NK-92 (cell line): ENCODE results near the gene LUZP1.

ENCODE experiments used
- DNase-seq: peaks from one replicate; lab custom pipeline; 2025; ENCODE audit not compliant: unreplicated experiment; lab: John Stamatoyannopoulos, UW

Gene LUZP1

DNA sequence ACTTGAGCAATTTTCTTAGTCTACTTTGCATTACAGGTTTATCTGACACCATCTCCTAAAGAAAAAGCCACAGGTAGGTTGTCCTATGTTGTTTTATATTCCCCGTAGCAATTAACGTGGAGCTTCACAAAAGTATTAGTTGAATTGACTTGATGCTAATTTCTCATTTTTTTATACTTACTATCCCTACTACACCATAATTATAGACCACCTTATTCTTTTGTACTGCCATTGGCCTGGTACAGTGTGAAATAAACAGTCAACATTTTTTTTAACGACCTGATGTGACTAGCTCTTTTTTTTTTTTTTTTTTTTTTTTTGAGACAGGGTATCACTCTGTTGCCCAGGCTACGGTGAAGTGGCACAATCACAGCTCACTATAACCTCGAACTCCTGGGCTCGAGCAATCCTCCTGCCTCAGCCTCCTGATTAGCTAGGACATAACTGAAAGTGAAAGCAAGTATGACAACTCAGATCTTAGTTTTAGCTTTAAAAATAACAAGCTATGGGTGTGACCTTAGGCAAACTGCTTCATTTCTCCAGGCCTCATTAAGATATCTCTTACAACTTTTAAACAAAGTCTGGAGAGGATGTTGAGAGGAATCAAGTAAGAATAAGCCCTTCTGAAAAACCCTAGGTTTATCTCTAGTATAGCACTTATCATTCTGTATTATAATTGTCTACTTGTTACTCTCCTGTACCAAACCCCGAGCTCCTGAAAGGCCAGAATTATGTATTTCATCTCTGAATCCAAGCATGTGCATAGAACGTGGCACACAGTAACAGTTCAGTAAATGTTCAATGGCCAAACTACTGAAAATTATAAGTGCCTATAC is 49.5 kb downstream of the LUZP1 start:
- DNase-seq, result no peak

DNA sequence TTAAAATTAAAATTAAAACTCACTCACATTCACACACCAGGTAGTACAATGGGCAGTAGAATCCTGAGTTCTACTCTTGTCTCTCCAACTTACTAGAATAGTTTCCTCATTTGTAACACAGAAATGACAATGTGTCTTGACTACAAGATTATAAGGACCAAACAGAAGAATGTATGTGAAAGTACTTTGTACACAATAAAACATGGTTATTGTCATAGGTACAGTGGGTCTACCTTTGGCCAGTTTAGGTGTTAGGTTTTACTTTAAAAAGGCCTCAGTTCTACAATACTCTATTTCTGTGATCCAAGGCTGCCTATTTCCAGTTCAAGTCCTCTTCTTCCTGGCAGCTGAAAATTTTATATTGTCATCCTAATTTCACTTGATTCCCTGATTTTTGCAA is 50.2 kb downstream of the LUZP1 start:
- DNase-seq, result no peak

- DNase-seq, result no peak
Observed at GRCh38 chr1:23116921-23117699, 51.5 kb downstream of the LUZP1 start.

GRCh38 chr1:23116216-23116836 is 52.3 kb downstream of the LUZP1 start:
- DNase-seq, result no peak

- DNase-seq, result no peak
Observed at GRCh38 chr1:23114424-23115079, 54.1 kb downstream of the LUZP1 start.

GRCh38 chr1:23111600-23112535 is 56.8 kb downstream of the LUZP1 start:
- DNase-seq, result no peak

DNA sequence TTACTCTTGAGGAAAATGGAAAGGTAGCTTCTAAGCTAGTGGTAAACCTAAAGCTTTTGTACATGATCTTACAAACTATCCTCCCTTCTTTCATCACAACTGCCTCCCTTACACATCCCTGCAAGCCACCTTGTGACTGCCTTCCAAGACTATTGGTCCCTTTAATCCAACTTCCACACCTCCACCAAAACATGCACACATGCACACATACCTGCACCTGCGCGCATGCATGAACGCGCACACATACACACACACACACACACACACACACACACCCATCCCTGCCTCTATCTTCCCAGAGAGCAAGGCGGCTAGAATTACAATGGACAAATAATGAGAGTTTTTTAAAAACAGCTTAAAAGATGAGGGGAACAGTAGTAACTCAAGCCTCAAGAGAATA is 58.3 kb downstream of the LUZP1 start:
- no peak for DNase-seq

GRCh38 chr1:23108918-23109533 is 59.6 kb downstream of the LUZP1 start:
- DNase-seq, result no peak

- DNase-seq, result no peak
Observed at GRCh38 chr1:23103001-23103889, 65.4 kb downstream of the LUZP1 start.

DNA sequence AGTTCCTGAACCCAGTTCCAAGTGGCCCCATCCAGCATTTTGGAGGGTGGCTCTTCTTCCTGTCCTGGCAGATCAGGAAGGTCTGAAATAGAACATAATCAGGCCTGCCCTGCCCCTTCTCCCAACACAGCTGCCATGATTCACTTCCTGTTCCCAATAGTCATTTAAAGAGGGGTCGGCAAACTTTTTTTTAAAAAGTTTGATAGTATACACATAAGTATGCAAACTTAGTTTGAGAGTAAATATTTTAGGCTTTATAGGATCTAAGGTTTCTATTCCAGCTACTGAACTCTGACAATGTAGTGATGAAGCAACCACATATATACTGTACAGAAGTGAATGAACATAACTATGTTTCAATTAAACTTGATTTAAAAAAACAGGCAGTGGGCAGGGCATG is 66.4 kb downstream of the LUZP1 start:
- no peak for DNase-seq

GRCh38 chr1:23101887-23102286 is 66.8 kb downstream of the LUZP1 start:
- no peak for DNase-seq

DNA sequence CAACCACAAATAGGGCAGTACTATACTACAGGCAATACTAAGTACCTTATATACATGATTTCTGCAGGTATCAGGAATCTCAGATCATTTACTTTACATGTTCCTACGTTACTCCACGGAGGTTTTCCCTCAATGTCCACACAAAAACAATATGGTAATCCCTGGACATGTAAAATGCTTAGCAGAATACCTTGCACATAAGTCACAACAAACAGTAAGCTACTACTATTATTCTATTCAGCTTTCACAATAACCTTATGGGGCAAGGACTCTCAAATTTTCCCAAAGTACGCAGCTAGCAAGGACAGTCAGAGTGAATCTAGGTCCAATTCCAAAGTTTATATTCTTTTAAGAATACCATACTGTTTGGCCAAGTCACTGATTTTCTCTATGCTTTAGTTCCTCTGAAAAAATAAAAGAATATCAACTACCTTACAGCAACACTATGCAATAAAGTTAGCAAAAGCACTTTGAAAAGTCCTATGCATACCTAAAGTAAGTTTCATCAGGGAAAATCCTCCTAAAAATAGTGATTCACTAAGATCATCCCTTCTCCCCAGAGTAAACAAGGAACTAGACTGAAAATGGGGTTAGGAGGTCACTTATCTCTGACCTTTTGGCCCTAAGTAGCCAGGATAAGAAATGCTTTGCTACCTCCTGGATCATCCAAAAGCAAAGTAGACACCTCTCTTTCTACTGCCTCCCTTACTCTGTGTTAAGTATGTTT is 67.4 kb downstream of the LUZP1 start:
- DNase-seq, result no peak

DNA sequence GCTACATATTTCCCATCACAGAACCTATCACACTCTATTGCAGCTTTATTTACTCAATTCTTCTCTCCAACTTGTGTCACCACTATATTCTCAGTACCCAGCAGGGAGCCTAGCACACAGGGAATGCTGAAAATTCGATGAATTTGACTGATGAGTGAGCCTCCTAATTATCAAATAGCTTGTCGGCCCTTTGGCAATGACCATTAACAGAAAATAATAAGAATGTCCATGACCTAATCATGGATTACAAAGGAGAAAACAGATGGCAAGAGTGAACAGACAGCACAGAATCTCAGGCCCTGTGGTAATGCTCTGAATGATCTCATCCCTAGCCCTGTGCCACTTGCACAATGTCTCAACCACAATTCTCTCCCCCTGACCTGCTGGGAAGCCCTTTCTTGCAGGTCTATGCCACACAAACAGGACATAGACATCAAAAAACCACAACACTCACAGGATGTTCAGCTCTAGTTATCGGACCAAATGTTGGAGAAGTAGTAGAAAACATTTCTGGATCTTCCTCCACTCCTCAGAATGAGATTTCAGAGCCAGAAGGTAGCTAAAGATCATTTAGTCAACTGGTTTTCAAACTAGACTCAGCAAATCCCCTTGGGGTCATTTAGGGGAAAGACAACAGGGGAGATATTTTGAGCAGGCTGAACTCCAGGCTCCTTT is 68.4 kb downstream of the LUZP1 start:
- peak; percentile 14 for DNase-seq

- DNase-seq, result no peak
Observed at GRCh38 chr1:23099171-23099536, 69.5 kb downstream of the LUZP1 start.

- DNase-seq, result no peak
Observed at GRCh38 chr1:23098463-23099170, 70.0 kb downstream of the LUZP1 start.

DNA sequence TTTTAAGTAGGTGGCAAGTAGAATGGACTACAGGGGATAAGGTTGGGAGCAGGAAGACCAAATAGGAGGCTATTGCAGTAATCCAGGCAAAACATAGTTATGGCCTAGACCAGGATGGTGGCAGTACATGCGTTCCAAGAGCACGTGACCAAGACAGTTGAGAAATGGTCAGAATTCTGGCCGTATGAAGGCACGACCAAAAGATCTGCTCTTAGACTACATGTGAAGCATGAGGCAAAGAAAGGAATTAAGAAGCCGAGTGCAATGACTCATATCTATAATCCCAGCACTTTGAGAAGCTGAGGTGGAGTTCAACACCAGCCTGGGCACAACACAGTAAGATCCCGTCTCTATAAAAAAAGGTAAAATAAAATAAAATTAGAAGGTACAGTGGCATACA is 71.3 kb downstream of the LUZP1 start:
- DNase-seq, result no peak

GRCh38 chr1:23092447-23092846 is 76.2 kb downstream of the LUZP1 start:
- DNase-seq, result no peak
